Right renal cortex interstitium (tissue), 3 donors: ENCODE measurements around the gene RARB. TPM values are rescaled to one million over a fixed set of nuclear protein-coding genes. Genes with fewer than 3 reads are reported as not detected.
A peak's percentile ranks its signal among the peaks of the same experiment; 100 is the strongest.

Experiments used
- DNase-seq, 3 donors: peaks; one replicate each; pipeline ENCODE4 v3.0.0-alpha.2; 2013; ENCODE audit warnings: low read depth in 3 of 3, low spot score in 2 of 3
- polyA plus RNA-seq, 3 donors: library from polyadenylated mRNA; unstranded; fragments of 120-200 nt; gene quantifications; one replicate each; pipeline ENCODE4 v1.2.1, GENCODE V29; 2013; ENCODE audit not compliant: insufficient read length in 3 of 3

RARB gene
- polyA plus RNA-seq, 3 donors = 51.1 to 58.1 (median 57.0) TPM

- no peak for DNase-seq
Measured at GRCh38 chr3:25540273-25540672, 112.2 kb downstream of the RARB start.

DNA sequence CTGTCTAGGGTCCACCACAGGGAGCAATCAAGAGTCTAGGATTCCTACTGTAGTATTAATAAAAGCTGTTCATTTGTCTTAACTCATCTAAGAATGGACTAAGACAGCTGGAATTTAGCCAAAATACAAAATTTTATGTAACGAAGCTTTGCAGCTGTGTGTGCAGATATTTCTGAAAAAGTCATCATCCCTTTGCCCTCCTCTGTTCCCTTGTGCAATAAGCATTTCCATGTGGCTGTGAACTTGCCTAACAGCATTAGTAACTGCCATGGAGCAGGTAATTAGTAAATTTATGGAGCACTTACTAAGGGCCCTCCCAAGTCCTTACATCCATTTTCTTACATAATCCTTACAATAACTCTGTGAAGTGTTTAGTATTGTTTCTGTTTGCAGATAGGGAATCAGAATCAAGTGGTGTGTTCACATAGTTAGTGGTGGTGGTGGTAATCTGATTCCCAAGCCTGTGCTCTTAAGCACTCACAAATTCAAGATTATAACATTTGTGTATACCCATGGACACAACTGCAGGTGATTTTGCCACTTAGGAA, 114.5 kb downstream of the RARB start:
- no peak for DNase-seq

GRCh38 chr3:25547103-25547502, 119.0 kb downstream of the RARB start:
- no peak for DNase-seq

DNA sequence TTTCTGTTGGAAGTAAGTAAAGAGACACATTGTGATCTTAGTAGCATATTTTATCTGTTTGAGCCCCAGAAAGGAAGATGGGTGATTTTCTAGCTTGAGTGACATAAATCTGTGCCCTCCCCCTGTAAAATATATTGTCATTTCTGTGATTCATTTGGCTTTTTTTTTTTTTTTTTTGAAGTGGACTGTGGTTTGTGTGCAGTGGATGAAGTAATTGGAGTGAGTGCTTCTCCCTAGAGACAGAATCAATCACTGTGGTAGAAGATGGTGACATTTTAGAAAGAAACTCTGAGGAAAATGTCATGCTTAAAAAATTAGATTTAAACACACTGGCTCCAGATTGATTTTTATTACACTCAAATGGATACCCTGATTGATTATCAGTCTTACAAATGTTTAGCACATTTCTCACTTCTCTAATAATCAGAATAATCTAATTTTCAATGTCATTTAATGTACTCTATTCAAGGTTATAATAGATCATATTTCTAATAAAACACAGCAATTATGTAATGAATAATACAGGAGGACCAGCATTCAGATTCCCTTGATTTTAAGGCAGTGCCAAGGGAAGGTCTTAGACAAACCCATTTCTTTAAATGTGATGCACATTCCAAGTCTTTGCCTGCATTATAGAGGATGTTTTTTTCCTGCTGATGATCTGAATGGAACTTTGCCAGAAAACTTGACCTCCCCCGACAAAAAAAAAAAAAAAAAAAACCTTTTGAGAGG, 120.0 kb downstream of the RARB start:
- no peak for DNase-seq

- no peak for DNase-seq
Measured at GRCh38 chr3:25548836-25549235, 120.8 kb downstream of the RARB start.

- DNase-seq = no peak
Measured at GRCh38 chr3:25552251-25552650, 124.2 kb downstream of the RARB start.

DNA sequence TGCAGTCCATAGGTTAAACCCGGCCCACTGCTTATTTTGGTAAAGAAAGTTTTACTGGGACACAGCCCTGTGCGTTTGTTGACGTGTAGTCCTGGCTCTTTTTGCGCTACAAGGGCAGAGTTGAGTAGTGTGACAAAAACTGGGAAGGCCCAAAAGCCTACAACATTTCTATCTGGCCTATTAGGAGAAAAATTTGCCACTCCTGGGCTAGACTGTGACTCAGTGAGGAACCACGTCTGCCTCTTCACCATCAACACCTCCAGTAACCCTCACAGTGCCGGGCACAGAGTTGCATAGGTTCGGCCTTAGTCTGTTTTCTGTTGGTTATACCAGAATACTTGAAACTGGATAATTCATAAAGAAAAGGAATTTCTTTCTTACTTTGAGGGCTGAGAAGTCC, 126.3 kb downstream of the RARB start:
- DNase-seq = no peak

DNA sequence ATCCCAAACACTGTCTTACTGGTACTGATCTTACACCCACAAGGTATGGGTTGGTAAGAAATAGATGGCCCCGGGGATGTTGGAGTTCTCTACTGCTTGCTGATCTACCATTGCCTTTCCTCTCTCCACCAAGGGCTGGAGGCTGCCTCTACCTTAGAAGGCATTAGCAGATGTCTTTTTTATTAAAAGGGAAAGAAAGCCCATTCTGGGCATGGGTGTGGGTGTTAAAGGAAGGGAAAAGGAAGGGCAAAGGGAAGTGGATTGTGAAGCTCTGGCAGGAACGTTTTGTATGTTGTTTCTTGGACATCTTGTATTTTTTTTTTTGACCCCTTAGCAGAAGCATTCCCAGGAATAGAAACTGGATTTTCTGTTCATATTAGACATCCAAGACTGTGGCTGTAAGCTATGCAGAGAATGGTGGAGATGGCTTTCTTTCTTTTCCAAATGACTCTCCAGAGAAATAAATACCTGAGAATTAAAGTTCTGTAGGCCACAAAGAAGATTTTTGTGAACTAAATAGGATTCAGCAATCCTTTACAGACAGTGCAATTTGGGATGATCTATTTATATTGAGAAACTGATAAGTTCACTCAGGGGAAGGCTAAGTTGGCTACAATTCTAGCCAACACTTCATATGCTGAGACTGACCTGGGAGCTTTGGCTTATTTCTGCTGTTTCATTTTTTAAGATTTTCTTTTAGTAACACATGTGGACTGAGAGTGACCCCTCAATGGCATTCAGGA, 127.8 kb downstream of the RARB start:
- DNase-seq = no peak

- no peak for DNase-seq
Measured at GRCh38 chr3:25556447-25556846, 128.4 kb downstream of the RARB start.

- no peak for DNase-seq
Measured at GRCh38 chr3:25557694-25558093, 129.6 kb downstream of the RARB start.

- peak in 2 of 3 donors; percentile 49 to 56 for DNase-seq
Measured at GRCh38 chr3:25558121-25558520, 130.1 kb downstream of the RARB start.

DNA sequence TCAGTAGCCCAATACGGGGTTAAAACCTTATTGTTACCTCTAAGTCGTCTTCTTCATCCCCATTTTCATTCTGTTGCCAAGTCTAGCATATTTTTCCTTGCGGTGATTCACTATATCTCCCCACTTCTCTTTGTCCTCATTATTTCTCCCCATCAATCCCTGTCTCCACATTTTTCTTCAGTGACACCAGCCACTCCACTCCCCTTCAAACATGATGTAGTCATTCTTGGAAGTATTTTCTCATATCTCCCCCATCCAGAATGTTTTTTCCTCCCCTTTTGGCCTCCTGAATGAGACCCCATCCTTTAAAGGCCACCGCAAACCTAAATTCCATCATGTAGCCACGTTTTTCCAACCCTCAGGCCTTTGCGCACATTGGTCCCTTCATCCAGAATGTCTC, 130.7 kb downstream of the RARB start:
- DNase-seq = no peak

- no peak for DNase-seq
Measured at GRCh38 chr3:25563601-25564000, 135.5 kb downstream of the RARB start.

DNA sequence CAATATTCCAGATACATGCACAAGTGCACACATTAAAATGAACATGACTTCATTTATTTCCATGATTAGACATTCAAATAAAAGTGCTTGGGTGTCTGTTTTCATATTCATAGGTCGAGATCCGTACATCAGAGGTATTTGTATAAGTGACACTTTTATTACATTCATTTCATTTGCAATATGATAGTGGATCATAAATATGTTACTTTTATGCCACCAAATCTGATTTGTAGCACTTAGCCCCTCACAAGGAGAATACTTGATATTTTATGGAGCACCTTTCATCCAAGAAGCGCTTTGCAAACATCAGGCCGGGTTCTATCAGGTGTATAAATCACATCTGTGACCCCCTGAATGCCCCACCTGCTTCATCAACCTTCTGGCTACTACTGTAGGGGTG, 136.0 kb downstream of the RARB start:
- no peak for DNase-seq

- no peak for DNase-seq
Measured at GRCh38 chr3:25565807-25566206, 137.7 kb downstream of the RARB start.

DNA sequence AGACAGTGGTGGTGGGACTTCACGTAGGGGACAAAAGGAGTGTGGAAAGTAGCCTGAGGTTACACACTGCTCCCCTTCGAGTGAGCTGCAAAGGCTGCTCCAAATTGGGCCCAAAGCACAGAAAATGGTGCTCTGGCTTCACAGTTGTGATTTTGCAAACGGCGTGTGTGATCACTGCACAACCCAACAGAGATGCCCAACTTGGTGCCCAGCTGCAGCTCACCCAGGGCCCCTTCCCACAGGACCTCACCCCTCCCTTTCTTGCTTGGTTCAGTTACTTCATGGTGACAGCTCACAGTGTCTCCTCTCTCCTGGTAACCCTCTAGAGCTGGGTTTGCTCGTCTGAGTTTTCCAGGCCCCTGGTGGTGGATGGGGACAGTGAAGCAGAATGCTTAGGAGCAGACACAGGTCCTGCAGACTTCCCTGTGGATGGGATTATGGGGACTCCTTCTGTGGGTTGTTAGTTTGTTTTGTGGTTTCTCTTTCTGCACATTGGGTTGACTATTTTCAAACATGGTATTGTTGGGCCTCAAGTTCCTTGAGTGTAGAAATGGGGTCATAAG, 138.4 kb downstream of the RARB start:
- DNase-seq = no peak

- DNase-seq = no peak
Measured at GRCh38 chr3:25567388-25567787, 139.3 kb downstream of the RARB start.

DNA sequence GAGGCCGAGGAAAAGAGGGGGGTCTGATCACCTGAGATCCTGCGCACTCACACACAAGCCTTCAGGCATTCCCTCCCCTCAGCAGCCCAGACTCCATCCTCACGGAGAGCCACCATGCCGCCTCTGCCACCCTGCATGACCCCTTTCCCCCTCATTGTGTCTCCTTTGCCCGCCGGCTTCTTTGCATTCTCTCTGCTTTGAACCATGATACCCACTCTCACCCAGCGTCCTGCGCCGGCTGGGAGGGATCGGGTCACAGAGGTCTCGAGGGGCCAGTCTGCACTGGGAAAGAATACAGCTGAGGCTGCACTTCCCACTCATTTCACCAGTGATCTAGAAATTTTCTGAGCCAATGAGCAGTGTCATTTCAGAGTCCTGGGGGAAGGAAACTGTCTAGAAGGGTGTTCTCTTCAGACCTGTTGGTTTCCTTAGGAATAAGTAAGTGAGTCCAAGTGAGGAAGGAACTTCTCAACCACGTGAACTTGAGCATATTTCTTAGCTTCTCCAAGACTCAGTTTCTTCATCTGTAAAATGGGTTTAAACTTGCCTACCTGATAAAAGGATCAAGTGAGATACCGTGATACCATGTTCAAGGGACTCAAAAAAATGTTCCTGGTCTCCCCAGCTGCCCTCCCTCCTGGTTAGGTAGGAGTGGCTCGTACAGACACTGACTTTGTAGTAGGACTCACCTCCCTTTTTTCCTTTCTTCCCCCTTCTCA, 139.9 kb downstream of the RARB start:
- no peak for DNase-seq

DNA sequence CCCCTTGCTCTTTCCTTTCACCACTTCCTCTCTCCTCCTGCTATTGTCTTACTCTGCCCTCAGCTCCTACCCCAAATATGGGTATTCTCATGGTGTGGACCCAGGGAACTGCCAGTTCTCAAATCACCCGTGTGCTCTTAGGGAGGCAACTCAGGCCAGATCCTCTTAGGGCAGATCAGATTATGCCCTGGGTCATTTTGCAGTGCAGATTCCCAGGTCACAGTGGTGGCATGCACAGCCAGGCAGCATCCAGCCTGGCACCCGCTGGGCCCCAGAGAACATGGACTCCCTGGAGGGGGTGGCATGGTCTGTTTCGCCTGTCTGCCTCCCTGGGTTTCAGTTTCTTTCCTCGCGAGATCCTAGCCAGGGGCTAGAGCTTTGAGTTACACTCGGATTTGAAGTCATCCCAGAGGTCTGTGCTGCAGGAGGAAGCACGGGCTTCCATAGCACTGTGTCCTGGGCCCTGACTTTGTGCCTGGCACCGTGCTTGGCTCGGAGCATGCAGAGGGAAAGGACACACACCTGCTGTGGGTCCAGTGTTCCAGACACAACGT, 140.5 kb downstream of the RARB start:
- DNase-seq = no peak

GRCh38 chr3:25571285-25571684, 143.2 kb downstream of the RARB start:
- DNase-seq = no peak

- no peak for DNase-seq
Measured at GRCh38 chr3:25572336-25572735, 144.3 kb downstream of the RARB start.
